Lung (tissue), 12 donors: ENCODE measurements around the gene TULP3. TPM values are rescaled to one million over a fixed set of nuclear protein-coding genes. Genes with fewer than 3 reads are reported as not detected.
A peak's percentile ranks its signal among the peaks of the same experiment; 100 is the strongest.

ENCODE experiments used
- ATAC-seq: fragments of 200-7000 bp; cut with Tn5 transposase; one replicate; pipeline ENCODE4 v1.9.1; 2020; ENCODE audit warnings: moderate number of reproducible peaks; ENCODE audit not compliant: insufficient read depth, low FRiP score
- DNase-seq, 3 donors: peaks; one replicate each; pipeline ENCODE4 v3.0.0-alpha.2; 2013 to 2017
- H3K27ac ChIP-seq, 2 donors: one replicate each; pipeline ENCODE4 v1.5.1; 2013; ENCODE audit warnings: mild to moderate bottlenecking in 2 of 2, moderate library complexity in 2 of 2, control low read depth in 1 of 2, inconsistent platforms in 1 of 2, low read depth in 1 of 2, low read length in 1 of 2
- H3K27me3 ChIP-seq, 3 donors: one replicate each; pipeline ENCODE4 v1.5.1; 2013; ENCODE audit warnings: low read length in 2 of 3; ENCODE audit not compliant: control insufficient read depth in 3 of 3, insufficient read depth in 3 of 3
- H3K36me3 ChIP-seq, 4 donors: one replicate each; pipeline ENCODE4 v1.5.1; 2013; ENCODE audit warnings: low read length in 4 of 4, mild to moderate bottlenecking in 1 of 4, moderate library complexity in 1 of 4; ENCODE audit not compliant: control insufficient read depth in 4 of 4, insufficient read depth in 4 of 4
- H3K4me1 ChIP-seq, 5 donors: one replicate each; pipeline ENCODE4 v1.5.1; 2013; ENCODE audit warnings: low read length in 5 of 5, mild to moderate bottlenecking in 2 of 5, moderate library complexity in 1 of 5; ENCODE audit not compliant: control insufficient read depth in 5 of 5, insufficient read depth in 5 of 5
- H3K4me3 ChIP-seq: one replicate; pipeline ENCODE4 v1.5.1; 2013; ENCODE audit warnings: mild to moderate bottlenecking, control low read depth, moderate library complexity
- H3K9ac ChIP-seq, 2 donors: one replicate each; pipeline ENCODE4 v1.5.1; 2013; ENCODE audit warnings: low read length in 2 of 2, control low read depth in 1 of 2; ENCODE audit not compliant: insufficient read depth in 1 of 2
- H3K9me3 ChIP-seq, 4 donors: one replicate each; pipeline ENCODE4 v1.5.1; 2013; ENCODE audit warnings: low read length in 3 of 4, mild to moderate bottlenecking in 1 of 4, moderate library complexity in 1 of 4; ENCODE audit not compliant: control insufficient read depth in 4 of 4, insufficient read depth in 3 of 4
- CTCF ChIP-seq: IDR thresholded peaks from 2 replicates; pipeline ENCODE4 v1.5.1; 2012; ENCODE audit warnings: mild to moderate bottlenecking; ENCODE audit errors: control extremely low read depth, extremely low read depth
- WGBS, 2 donors: extraction: QIAGEN DNeasy Blood & Tissue Kit; methylation state at CpG; one replicate each; pipeline ENCODE4 v1.1.7; 2013; 5-methylcytosine and 5-hydroxymethylcytosine counted together
- polyA plus RNA-seq, 2 donors: library from polyadenylated mRNA; stranded (reverse); fragments of 200-250 nt; gene quantifications; one replicate each; pipeline ENCODE4 v1.2.1, GENCODE V29; 2013
- total RNA-seq, 2 donors: library from RNA; depleted of rRNA in 1 of 2; stranded (reverse); fragments of >200 nt in 1 of 2; gene quantifications; one replicate each; pipeline ENCODE4 v1.2.1, GENCODE V29; 2014 to 2021
- donor health status: control.
- donor health status: control.
- donor health status: Bipolar disorder and iron deficiency.
- donor health status: healthy.
- donor health status: DM: yes; HTN: yes; CAD: no.

The TULP3 gene
- total and polyA plus RNA-seq, 4 donors: 7.4 to 30.7 (median 13.2) TPM

GRCh38 chr12:2893007-2893406, 2.3 kb downstream of the TULP3 start:
- ATAC-seq (no peak), DNase-seq (peak in 1 of 3 donors; percentile 19)
- no peak overlapping the region for H3K27ac ChIP-seq
- H3K9me3 ChIP-seq: no peaks in the 10 kb centered on the region
- H3K36me3 ChIP-seq: peaks cover 0 to 12% (median 1%) of the 10 kb centered on the region in 4 donors
- no peaks in the 10 kb centered on the region for H3K27me3 ChIP-seq
- TF ChIP-seq CTCF: no peak
- WGBS, 2 donors: 93 to 95% methylated on average over 8 of the region's 8 CpGs
- H3K4me3 ChIP-seq: no peak overlapping the region
- no peak overlapping the region for H3K9ac ChIP-seq
- peaks cover 0 to 15% (median 4%) of the 10 kb centered on the region in 5 donors for H3K4me1 ChIP-seq

DNA sequence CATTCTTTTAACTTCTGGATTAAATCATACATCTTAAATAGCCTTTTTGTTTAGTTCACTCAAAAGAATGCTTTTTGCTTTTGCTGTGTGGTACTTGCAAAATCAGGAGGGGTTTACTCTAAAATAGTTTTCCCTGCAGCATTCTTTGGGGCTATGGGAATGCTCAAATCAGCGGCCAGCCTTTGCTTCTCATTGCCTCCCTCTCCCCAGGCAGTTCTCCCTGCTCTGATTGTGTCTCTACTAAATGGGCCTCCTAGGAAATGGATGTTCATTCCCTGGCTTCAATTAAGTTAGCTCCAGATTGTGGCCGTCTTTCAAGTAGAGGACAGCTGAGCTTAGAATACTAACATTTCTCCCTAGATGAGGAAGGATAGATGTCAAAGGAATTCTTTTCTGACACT, 4.4 kb downstream of the TULP3 start:
- Histone ChIP-seq H3K27me3 (no peaks in the 10 kb centered on the region), H3K27ac (no peak overlapping the region), H3K4me1 (peaks cover 0 to 13% (median 4%) of the 10 kb centered on the region in 5 donors), H3K9ac (no peak overlapping the region), H3K9me3 (no peaks in the 10 kb centered on the region), H3K4me3 (no peak overlapping the region), H3K36me3 (peaks cover 0 to 5% (median 0%) of the 10 kb centered on the region in 4 donors)
- WGBS, 2 donors: 36 to 86% methylated on average over 2 of the region's 2 CpGs
- no peak for TF ChIP-seq CTCF
- ATAC-seq: no peak
- no peak for DNase-seq

DNA sequence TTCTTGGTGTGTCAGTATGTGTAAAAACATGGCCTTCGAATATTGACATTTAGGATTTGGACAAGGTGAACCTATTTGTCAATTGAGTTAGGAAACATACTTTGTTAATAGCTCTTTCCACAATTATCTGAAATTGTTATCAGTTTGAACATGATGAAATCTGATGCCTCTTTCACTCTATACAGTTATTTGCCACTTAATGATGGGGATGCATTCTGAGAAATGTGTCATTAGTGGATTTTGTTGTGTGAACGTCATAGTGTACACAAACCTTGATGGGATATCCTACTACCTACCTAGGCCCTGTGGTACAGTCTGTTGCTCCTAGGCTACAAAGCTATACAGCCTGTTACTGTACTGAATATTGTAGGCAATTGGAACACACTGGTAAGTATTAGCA, 4.8 kb downstream of the TULP3 start:
- Histone ChIP-seq H3K4me3 (no peak overlapping the region), H3K36me3 (peaks cover 0 to 5% (median 0%) of the 10 kb centered on the region in 4 donors), H3K9ac (no peak overlapping the region), H3K27me3 (no peaks in the 10 kb centered on the region), H3K27ac (no peak overlapping the region), H3K4me1 (peaks cover 0 to 10% (median 2%) of the 10 kb centered on the region in 5 donors), H3K9me3 (no peaks in the 10 kb centered on the region)
- ATAC-seq (no peak), DNase-seq (no peak)
- WGBS, 2 donors: 78 to 89% methylated on average over 2 of the region's 2 CpGs
- no peak for TF ChIP-seq CTCF

DNA sequence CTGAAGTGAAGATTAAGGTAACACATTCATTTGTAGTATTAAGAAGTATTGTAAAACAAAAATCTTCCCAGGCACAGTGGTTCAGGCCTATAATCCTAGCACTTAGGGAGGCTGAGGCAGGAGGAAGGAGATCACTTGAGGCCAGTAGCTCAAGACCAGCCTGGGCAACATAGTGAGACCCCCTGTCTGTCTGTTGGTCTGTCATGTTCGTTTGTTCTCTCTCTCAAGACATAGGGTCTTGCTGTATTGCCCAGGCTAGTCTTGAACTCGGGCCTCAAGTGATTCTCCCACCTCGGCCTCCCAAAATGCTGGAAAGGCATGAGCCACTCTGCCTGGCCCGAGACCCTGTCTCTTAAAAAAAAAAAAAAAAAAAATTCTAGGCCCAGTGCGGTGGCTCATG, 6.7 kb downstream of the TULP3 start:
- 98% methylated on average over 5 of the region's 5 CpGs for WGBS, 2 donors
- Histone ChIP-seq H3K9ac (no peak overlapping the region), H3K4me1 (peaks cover 0 to 7% (median 2%) of the 10 kb centered on the region in 5 donors), H3K9me3 (no peaks in the 10 kb centered on the region), H3K36me3 (peaks cover 0 to 5% (median 0%) of the 10 kb centered on the region in 4 donors), H3K27ac (no peak overlapping the region), H3K4me3 (no peak overlapping the region), H3K27me3 (no peaks in the 10 kb centered on the region)
- DNase-seq (no peak), ATAC-seq (no peak)
- TF ChIP-seq CTCF: no peak
